RKO (cell line): Measurements from ENCODE around the gene GAA.
"Not testable (repeated sequence)": the region's sequence is repeated elsewhere in the genome, so short reads cannot be mapped to it uniquely, and the experiment has no call there.

Experiments
- DNase-seq: peaks from one replicate; pipeline ENCODE4 v3.0.0-alpha.2; 2016; ENCODE audit warnings: low spot score

The GAA gene

DNA sequence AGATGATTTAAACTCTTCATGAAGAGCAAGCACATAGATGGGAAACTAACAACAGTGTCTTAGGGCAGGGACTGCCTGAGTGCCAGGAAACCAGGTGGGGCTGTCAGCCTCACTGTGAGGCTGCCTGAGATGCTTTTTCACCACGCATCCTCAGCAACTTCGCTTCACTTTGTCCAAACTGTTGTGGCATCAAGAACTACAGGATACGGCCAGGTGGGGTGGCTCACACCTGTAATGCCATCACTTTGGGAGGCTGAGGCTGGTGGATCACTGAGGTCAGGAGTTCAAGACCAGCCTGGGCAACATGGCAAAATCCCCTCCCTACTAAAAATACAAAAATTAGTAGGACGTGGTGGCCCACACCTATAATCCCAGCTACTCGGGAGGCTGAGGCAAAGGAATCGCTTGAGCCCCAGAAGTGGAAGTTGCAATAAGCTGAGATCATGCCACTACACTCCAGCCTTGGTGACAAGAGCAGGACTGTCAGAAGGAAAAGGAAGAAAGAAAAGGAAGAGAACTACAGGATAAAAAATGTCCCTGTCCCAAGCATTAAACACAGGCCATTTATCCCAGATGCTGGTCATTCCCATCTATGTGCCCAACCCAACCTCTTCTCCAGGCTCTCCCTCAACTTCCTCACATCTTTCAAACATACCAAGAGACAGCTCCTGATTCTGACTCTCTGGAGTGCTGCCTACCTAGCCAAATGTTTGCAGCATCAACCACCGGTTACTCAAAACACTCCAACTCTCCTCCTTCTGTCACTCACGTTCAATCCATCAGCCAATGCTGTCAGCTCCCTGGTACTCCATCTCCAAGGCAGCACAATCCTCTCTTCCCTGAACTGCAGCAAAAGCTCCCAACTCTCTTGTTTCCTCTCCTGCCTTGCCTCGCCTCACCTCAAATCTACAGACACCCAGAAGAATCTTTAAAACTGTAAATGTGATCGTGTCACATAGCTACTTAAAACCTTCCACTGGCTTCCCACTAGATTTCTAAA is 44.0 kb downstream of the GAA start:
- DNase-seq = peak; percentile 44

DNA sequence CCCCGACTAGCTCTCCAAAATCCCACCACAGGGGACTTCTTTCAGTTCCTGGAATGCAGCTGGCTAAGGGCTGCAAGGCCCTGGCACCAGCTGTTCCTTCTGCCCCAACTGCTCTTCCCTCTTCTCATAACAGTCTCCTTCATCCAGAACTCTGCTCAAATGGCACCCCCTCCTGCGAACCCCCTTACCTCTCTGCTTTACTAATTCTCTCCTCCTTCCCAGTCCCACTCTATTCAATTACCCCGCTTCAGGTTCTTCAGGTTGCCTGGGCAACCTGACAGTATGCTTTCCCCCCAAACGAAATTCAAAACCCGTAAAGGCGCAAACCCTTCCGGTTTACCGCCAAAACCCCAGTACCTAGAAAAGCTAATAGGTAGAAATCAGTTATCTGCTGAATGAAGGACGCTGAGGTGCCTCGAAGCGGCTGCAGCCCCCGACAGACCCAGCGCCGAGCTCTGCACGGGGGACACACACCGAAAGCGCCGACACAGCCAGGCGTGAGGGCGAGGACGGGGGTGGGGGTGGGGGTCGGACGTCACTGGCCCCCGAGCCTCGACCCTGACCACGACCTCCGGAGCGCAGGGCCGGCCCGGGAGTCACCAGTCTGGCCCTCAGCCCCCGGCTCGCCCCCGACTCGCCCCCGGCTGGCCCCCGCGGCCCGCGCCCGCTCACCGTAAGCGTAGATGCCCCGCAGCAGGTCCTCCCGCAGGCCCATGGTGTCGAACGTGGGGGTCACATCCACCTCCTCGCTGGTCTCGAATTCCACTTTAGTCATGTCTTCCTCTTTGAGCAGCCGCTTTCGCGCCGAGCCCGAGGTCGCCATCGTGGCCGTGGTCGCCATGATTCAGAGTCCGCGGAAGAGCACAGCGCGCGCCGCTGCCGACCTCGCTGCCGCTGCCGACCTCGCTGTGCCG is 45.0 kb downstream of the GAA start:
- peak; percentile 24 for DNase-seq

DNA sequence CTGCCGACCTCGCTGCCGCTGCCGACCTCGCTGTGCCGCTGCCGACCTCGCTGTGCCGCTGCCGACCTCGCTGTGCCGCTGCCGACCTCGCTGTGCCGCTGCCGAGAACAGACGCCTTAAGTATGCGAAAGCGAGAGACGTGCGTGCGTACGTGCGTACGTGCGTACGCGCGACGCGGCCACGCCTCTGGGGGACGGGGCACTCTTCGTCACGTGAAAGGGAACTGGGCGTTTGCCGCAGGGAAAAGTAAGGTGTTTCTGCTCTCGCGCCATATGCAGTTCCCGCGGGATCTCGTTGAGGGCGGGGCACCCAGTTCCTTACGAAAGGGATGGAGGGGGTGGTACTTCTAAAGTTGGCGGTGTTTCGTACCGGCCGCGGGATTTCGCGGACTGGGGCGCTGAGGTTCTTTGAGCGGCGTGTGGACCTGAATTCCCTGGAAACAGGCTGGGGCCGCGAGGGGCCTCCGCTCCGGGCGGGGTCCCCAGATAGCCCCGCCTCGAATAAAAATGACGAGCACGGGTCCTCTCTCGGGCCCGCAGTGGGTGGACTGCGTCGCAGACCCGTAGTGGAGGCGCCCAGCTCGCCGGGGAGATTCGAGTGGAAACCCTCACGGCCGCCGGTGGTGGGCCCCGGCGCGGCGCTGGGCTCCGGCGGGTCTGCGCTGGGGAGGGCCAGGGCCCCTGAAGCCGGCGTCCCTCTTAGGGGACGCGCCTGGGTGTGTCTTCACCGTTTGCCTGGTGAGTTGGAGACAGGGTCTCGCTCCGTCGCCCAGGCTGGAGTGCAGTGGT is 45.8 kb downstream of the GAA start, which contains the start of gene EIF4A3:
Gene EIF4A3 (minus strand): TSS at position 94 of the 788 bp plus-strand sequence. CDS start 167 bp downstream, outside the sequence.
- DNase-seq = peak; percentile 98

DNA sequence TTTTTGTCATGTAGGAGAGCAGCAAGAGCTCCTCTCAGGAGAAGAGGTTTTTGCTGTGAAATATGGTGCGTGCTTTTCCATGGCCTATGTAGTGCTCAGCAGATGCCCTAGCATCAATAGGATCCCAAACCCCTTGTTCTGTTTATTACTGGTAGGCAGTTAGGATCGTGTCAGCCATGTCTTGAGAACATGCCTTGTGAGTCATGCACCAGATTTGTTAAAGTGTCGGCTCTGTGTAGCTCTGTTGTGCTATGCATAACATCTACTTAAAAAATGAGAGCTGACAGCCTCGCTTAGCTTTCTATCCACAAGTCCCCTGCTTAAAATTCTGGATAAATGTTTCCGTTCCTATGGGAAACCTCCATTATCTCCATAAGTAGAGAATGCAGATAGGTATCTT is 50.0 kb downstream of the GAA start:
- DNase-seq = no peak

DNA sequence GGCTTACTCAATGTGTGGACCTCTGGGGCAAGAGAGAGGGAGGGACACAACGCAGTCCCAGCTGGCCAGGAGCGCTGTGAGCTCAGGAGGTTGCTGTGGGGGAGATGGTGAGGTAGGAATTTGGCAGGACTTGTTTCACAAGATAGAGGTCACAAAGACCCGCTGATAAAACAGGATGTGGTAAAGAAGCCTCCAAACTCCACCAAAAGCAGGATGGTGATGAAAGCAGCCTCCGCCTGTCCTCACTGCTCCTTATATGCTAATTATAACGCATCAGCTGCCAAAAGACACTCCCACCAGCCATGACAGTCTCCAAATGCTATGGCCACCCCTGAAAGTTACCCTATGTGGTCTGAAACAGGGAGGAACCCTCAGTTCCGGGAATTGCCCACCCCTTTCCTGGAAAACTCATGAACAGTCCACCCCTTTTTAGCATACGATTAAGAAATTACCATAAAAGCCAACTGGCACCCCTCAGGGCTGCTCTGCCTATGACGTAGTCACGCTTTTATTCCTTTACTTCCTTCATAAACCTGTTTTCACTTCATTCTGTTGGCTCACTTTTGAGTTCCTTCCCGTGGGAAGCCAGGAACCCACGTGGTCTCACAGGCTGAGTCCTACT is 50.8 kb downstream of the GAA start:
- DNase-seq = no peak

DNA sequence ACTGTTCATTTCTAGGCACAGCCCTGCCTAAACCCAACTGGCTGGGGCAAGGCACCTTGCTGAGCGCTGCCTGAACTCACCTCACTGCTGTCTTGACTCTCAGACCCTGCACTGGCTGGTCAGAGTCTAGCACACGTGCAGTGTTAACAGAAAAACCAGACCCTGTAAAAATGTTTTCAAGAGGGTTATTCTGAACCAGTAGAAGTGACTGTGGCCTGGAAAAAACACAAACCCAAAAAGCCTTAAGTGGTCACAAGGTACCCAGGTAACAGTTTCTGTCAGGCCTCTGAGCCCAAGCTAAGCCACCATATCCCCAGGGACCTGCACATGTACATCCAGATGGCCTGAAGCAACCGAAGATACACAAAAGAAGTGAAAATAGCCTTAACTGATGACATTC is 51.6 kb downstream of the GAA start:
- no peak for DNase-seq

DNA sequence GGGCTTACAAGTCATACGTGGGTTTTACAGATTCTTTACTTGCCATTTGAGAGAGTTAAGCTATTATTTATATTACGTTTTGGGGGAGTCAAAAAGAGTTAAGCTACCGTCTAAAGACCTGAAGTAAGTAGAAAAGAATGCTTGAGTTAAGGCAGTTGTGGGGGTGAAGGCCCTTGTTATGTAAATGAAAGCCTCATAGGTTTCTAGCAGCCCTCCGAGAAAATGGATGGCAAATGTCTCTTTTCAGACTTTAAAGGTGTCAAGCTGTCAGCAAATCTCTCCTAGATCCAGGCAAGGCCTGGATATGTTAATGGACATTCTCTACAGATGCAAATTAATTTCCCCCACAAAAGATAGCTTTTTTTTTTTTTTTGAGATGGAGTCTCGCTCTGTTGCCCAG is 52.8 kb downstream of the GAA start:
- DNase-seq = no peak

DNA sequence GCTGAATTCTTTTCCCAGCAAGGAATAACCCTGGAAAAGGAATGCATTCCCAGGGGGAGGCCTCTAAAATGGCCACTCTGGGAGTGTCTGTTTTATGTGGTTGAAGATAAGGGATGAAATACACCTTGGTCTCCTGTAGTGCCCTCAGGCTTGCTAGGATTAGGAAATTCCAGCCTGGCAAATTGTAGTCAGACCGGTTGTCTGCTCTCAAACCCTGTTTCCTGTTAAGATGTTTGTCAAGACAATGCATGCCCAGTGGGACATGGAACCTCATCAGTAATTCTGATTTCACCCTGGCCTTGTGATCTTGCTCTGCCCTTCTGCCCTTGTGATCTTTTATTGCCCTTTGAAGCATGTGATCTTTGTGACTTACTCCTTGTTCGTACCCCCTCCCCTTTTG is 54.2 kb downstream of the GAA start:
- not testable (repeated sequence) for DNase-seq

DNA sequence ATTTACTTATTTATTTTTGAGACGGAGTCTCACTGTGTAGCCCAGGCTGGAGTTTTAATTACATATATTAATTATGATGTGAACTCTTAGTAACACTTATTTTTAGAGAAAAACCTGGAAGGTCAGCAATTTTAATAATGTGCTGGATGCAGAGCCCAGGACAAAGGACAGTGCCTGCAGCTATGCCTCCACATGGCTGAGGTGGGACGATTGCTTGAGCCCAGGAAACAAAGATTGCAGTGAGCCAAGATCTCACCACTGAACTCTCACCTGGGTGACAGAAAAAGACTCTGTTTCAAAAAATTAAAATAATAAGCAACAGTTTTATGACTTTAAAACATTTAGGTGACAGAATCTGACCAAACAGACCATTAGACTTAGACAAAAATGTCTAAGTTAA is 57.5 kb downstream of the GAA start:
- no peak for DNase-seq

DNA sequence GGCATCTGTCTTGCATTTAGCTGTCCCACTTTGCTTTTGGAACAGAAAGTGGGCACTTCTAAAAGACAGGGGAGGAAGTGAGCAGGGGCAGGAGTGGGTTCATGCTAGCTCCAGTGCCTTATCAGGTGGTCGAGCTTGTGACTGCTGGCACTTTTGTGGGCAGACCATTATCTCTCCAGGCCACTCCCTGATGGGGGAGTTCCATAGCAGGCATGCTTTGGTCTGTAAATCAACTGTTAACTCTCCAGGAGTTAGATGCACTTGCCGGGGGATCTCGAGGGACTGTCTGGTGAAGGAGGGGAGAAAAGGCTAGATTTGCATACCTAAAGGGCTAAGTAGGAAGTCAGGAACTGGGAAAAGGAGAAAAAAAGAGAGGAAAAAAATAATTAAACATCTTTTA is 59.2 kb downstream of the GAA start:
- no peak for DNase-seq

DNA sequence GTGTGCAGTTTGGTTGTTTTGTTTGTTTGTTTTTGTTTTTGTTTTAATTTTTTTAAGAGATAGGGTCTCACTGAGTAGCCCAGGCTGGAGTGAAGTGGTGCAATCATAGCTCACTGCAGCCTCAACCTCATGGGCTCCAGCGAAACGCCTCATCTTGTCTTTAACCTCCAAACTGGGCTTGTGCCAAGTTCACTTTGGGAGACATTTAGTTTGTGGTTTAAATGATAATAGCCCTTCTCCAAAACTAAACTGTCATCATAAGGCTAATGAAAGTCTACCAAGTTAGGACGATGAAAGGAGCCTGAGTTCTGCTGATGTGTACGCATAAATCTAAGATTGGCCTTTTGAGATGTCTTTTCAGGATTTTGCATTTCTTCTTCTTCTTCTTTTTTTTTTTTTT is 62.0 kb downstream of the GAA start:
- no peak for DNase-seq

DNA sequence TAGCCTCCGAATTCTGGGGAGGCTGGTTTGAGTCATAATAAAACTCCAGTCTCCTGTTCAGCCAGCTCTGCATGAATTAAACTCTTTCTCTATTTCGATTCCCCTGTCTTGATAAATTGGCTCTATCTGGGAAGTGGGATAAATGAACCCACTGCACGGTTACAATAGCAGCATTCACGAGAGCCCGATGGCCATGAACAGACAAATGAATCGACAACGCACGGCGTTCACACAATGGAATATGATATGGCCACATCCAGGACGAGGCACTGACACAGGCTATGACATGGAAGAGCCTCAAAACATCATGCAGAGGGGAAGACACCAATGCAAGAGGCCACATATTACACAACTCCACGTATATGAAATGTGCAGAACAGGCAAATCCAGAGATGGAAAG is 62.8 kb downstream of the GAA start:
- no peak for DNase-seq

DNA sequence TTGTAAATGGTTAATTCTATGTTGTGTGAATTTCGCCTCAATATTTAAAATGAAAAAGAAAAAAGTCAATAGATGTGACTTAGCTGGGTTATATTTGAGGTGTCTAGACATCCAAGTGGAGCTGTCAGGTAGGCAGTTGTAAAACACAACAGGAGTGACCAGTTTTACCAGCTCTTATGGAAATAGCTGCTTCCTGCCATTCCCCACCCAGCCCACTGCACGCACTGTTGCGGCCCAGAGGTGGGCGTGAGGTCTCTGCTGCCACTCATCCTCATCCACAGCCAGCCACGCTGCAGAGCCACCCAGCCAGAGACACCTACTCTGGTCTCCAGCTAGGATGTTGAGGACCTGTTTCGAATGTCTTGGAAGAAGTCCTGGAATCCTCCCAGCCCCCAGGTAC is 65.1 kb downstream of the GAA start:
- no peak for DNase-seq

DNA sequence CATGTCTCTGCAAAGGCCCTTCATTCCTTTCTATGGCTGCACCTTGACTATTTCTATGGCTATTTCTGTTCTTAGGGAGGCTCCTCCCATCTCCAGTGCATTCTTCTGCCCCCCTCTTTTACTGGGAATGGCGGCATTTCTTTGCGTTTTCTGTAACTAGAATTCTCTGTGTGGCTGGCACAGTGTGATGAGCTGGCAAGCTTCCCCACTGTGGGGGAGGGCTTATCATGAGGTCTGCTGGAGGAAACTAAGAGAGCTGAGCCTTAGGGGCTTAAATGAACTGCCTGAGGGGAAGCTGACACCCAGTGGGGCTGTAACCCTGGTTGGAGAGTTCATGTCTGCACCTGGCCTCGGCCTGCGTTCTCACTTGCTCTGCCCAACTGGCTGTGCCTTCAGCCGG is 67.0 kb downstream of the GAA start:
- DNase-seq = no peak

DNA sequence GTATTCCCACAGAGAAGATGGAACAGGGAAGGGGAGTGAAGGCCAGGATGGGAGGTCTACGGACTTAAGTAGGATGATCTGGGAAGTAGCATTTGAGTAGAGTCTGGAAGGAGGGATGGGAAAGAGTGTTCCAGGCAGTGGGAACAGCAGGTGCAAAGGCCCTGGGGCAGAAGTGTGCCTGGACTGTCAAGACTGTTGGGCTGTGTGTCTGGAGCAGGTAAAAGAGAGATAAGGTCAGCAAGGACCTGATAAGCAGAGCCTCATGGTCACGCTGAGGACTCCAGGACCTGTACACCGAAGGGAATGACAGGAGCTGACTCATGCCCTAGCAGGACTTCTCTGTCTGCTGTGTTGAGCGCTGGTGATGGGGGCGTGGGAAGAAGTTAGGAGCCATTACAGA is 67.7 kb downstream of the GAA start:
- DNase-seq = no peak
